ENCODE measurements around the gene LINGO1.

The LINGO1 gene

DNA sequence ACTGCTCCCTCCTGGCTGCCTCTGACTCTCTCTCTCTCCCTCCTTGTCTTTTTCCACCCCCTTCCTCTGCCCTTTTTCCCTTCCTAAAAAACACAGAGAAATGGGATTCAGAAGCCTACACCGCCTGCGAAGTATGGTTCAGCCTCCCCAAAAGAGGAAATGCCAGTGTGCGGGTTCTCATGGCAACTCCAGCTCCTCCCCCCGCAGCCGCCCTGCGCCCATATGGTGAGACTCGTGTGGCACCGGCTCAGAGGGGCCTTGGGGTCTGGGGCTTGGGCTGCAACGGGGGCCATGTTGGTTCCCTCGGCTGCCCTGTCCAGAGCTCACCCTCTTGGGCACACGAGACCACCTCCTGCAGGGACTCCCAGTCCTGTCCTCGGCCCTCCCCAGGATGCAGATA is 23.6 kb upstream of the LINGO1 start:
- TF ChIP-seq, protein P1, sequence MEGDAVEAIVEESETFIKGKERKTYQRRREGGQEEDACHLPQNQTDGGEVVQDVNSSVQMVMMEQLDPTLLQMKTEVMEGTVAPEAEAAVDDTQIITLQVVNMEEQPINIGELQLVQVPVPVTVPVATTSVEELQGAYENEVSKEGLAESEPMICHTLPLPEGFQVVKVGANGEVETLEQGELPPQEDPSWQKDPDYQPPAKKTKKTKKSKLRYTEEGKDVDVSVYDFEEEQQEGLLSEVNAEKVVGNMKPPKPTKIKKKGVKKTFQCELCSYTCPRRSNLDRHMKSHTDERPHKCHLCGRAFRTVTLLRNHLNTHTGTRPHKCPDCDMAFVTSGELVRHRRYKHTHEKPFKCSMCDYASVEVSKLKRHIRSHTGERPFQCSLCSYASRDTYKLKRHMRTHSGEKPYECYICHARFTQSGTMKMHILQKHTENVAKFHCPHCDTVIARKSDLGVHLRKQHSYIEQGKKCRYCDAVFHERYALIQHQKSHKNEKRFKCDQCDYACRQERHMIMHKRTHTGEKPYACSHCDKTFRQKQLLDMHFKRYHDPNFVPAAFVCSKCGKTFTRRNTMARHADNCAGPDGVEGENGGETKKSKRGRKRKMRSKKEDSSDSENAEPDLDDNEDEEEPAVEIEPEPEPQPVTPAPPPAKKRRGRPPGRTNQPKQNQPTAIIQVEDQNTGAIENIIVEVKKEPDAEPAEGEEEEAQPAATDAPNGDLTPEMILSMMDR (IDR thresholded peaks at IDR 0.05; ENCODE audit: extremely low read depth, insufficient read depth, missing control alignments), result no peak
- in situ Hi-C loops (cut with MboI; ENCODE audit: low pct_unique_long_range_greater_than_20kb, low sequenced_read_pairs, unreplicated experiment), result no loop called here

DNA sequence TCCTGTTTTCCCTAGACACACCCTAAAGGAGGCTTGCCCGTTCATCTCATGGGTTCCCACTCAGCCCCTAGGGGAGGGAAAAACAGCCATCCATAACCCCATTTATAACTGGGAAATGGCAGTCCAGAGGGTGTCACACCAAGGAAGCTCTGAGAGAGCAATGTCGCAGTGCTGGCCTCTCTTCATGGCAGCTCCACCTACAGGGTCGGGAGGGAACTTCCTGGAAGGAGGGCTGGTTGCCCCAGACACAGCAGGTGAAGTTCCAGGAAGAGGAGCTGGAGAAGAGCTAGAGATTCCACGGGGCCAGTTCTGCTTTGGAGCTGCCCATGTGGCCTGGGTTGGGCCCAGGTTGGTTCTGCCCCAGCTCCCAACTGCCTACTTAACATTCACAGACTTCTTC is 22.3 kb upstream of the LINGO1 start:
- TF ChIP-seq, protein P1 (IDR thresholded peaks at IDR 0.05; ENCODE audit: extremely low read depth, insufficient read depth, missing control alignments), result peak; percentile 4
- in situ Hi-C loops (cut with MboI; ENCODE audit: low pct_unique_long_range_greater_than_20kb, low sequenced_read_pairs, unreplicated experiment), result no loop called here
- DNase-seq (ENCODE audit: low spot score), result no peak

More for the DNA sequence above, 23.6 kb upstream of the LINGO1 start:
- DNase-seq (ENCODE audit: low spot score), result no peak

DNA sequence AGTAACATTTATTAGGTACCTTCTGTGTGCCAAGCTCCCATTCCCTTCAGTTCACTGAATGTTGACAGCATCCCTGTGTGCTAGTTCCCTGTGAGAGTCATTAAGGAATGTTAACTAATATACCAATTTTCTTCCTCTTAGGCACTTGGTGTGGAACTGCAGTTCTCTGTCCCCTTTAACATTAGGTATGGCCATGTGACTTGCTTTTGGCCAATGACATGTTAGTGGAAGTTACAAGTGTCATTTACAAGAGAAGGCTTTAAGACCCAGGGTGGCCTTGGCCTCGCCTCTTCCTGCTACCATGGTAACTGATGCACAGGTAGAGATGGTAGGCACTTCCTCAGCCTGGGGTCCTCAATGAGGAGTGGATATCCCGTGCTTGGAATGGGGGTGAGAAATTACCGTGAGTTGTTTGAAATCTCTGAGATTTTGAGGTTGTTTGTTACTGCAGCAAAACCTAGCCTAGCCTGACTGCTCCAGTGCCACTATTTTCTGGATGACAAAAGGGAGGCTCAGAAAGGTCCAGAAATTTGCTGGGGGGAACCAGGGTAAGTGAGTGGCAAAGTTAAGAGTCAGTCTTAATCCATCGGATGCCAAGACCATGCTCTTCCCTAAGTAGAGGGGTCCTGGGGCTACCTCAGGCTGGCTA is 21.2 kb upstream of the LINGO1 start:
- DNase-seq (ENCODE audit: low spot score), result no peak
- in situ Hi-C loops (cut with MboI; ENCODE audit: low pct_unique_long_range_greater_than_20kb, low sequenced_read_pairs, unreplicated experiment), result no loop called here
- TF ChIP-seq, protein P1 (IDR thresholded peaks at IDR 0.05; ENCODE audit: extremely low read depth, insufficient read depth, missing control alignments), result no peak

DNA sequence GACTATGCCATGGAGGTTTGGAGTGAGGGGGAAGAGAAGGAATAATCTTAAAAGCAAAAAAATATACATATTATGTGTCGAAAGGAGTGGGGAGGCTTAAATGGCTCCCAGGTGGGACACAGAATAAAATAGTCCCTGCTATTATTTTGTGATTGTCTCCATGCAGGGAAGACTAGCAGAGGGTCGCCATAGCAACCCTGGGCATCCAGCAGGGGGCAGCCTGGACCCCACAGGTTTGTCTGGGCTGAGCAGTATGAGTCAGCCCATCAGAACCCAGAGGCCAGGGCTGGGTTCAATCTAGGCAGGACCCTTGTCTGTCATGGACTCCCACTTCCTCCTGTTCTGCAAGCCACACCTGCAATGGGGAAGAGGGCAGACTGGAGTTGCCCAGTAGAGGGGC is 17.6 kb upstream of the LINGO1 start:
- no peak for DNase-seq (ENCODE audit: low spot score)
- in situ Hi-C loops (cut with MboI; ENCODE audit: low pct_unique_long_range_greater_than_20kb, low sequenced_read_pairs, unreplicated experiment), result no loop called here
- TF ChIP-seq, protein P1 (IDR thresholded peaks at IDR 0.05; ENCODE audit: extremely low read depth, insufficient read depth, missing control alignments), result peak; percentile 28

DNA sequence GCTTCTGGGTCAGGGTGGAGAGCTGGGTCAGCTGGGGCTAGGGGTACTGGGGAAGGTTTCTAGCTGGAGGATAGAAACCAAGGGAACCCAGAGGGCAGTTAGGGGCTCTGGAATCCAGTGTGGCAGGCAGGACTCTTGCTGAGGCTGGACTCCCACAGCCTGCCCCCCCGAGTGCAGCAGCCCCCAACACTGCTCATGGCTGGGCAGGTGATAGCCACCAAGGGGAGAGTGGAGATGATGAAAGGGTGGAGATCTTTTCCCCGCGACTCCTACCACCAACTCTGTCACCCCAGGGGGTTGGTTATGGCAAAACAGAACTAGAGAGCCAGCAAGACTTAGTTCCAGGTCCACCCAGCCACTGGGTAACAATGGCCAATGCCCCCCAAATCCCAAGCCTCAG is 16.9 kb upstream of the LINGO1 start:
- DNase-seq (ENCODE audit: low spot score), result no peak
- in situ Hi-C loops (cut with MboI; ENCODE audit: low pct_unique_long_range_greater_than_20kb, low sequenced_read_pairs, unreplicated experiment), result loop anchor here (25.0 kb wide), 1 partner anchor 163 kb away; no protein-coding TSS in a partner anchor
- TF ChIP-seq, protein P1 (IDR thresholded peaks at IDR 0.05; ENCODE audit: extremely low read depth, insufficient read depth, missing control alignments), result no peak

DNA sequence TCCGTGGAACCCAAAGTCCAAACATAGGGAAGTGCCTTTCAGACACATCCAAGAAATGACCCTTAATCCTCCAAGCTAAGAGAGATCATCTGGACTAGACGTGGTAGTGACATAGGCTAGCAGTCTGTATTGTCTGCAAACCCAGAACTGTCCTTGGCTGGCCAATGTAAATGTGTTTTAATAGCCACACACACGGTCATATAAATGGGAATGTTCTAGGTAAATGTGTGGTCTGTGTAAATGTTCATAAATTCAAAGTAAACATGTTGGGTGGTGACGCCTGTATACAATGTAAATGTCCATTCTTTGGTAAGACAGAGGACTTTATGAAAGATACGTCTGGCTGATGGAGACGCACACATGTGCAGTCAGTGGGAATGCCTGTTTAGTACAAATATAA is 16.3 kb upstream of the LINGO1 start:
- TF ChIP-seq, protein P1 (IDR thresholded peaks at IDR 0.05; ENCODE audit: extremely low read depth, insufficient read depth, missing control alignments), result no peak
- DNase-seq (ENCODE audit: low spot score), result no peak
- in situ Hi-C loops (cut with MboI; ENCODE audit: low pct_unique_long_range_greater_than_20kb, low sequenced_read_pairs, unreplicated experiment), result loop anchor here (25.0 kb wide), 1 partner anchor 163 kb away; no protein-coding TSS in a partner anchor
